ENCODE results near the gene STK40.
A peak's percentile ranks its signal among the peaks of the same experiment; 100 is the strongest.

STK40 gene

GRCh38 chr1:36397378-36398230 lies 11.9 kb upstream of the STK40 start, which contains the start of gene LSM10:
Gene LSM10, minus strand, starts transcription at chr1:36397908. Its CDS starts 3,779 bp downstream, at chr1:36394129.
- DNase-seq: peak; percentile 87

- no peak for DNase-seq
Measured at GRCh38 chr1:36397083-36397377, 11.3 kb upstream of the STK40 start.

- no peak for DNase-seq
Measured at GRCh38 chr1:36396359-36396758, 10.6 kb upstream of the STK40 start.

GRCh38 chr1:36393686-36394085 lies 8.0 kb upstream of the STK40 start:
- DNase-seq: no peak

GRCh38 chr1:36392836-36393235 lies 7.1 kb upstream of the STK40 start:
- DNase-seq: no peak

GRCh38 chr1:36391271-36391670 lies 5.5 kb upstream of the STK40 start:
- DNase-seq: no peak

- no peak for DNase-seq
Measured at GRCh38 chr1:36390411-36390810, 4.7 kb upstream of the STK40 start.

GRCh38 chr1:36389999-36390398 lies 4.3 kb upstream of the STK40 start:
- DNase-seq: no peak

- no peak for DNase-seq
Measured at GRCh38 chr1:36389261-36389660, 3.5 kb upstream of the STK40 start.

GRCh38 chr1:36387141-36387949 lies 1.6 kb upstream of the STK40 start:
- DNase-seq: no peak

- peak; percentile 72 for DNase-seq
Measured at GRCh38 chr1:36386265-36387140, 779 bp upstream of the STK40 start.

- DNase-seq: no peak
Measured at GRCh38 chr1:36384542-36385409, 948 bp downstream of the STK40 start.

GRCh38 chr1:36383240-36383639 lies 2.5 kb downstream of the STK40 start:
- no peak for DNase-seq

GRCh38 chr1:36382669-36383068 lies 3.1 kb downstream of the STK40 start:
- DNase-seq: no peak

GRCh38 chr1:36382231-36382630 lies 3.5 kb downstream of the STK40 start:
- no peak for DNase-seq

- no peak for DNase-seq
Measured at GRCh38 chr1:36381405-36381804, 4.3 kb downstream of the STK40 start.

GRCh38 chr1:36380782-36381181 lies 4.9 kb downstream of the STK40 start:
- DNase-seq: no peak

GRCh38 chr1:36380143-36380619 lies 5.5 kb downstream of the STK40 start:
- DNase-seq: no peak

- no peak for DNase-seq
Measured at GRCh38 chr1:36377791-36378492, 7.8 kb downstream of the STK40 start.

- no peak for DNase-seq
Measured at GRCh38 chr1:36372617-36373016, 13.1 kb downstream of the STK40 start.

All from NCI-H1048 (cell line).